Measurements from ENCODE around the gene TLCD3B. TPM values are rescaled to one million over a fixed set of nuclear protein-coding genes. Genes with fewer than 3 reads are reported as not detected.

Gene TLCD3B
- total RNA-seq, 1 experiment from 2014 or later, result 0.47 TPM

GRCh38 chr16:30078744-30079143, 47.7 kb upstream of the TLCD3B start:
- no peaks in the 10 kb centered on the region for H3K27me3 ChIP-seq (ENCODE audit: low read length)
- H4K20me1 ChIP-seq (ENCODE audit: low read length), result 0 out of 2 replicates have a peak, but pooled peaks cover 4% of the 10 kb centered on the region
- POLR2A ChIA-PET (ENCODE audit: unreplicated experiment), result no interaction called here
- intact Hi-C loops (cut with micrococcal nuclease), result no loop called here
- no peak overlapping the region for H3K4me3 ChIP-seq (ENCODE audit: low read length)
- no peaks in the 10 kb centered on the region for H3K9me3 ChIP-seq (ENCODE audit: low read length)
- ATAC-seq (no peak), DNase-seq (no peak)
- TF ChIP-seq EZH2phosphoT487 (IDR thresholded peaks at IDR 0.05; ENCODE audit: borderline replicate concordance, low read length), result no peak
- TF ChIP-seq EZH2 (IDR thresholded peaks at IDR 0.05; ENCODE audit: low read length, unreplicated experiment), result no peak
- TF ChIP-seq CTCF (conservative IDR thresholded peaks at IDR 0.05; ENCODE audit: low read depth, low read length), result no peak
- no peak overlapping the region for H3K9ac ChIP-seq (ENCODE audit: low read length)
- H3K36me3 ChIP-seq (ENCODE audit: low read depth, low read length), result peaks cover 10% of the 10 kb centered on the region; the same call in 1 of the 2 replicates
- no peak overlapping the region for H2AFZ ChIP-seq (ENCODE audit: low read length)
- no peaks in the 10 kb centered on the region for H3K9me2 ChIP-seq (replicated peaks; ENCODE audit: low read length)
- no peak overlapping the region for H3K27ac ChIP-seq (ENCODE audit: low read length)
- CTCF ChIA-PET, result no interaction called here
- BruUV-seq (replicated peaks), result no TSS peak
- peaks cover 17% of the 10 kb centered on the region for H3K4me1 ChIP-seq (ENCODE audit: insufficient read depth, low read length)
- no peak overlapping the region for H3K4me2 ChIP-seq (ENCODE audit: low read length)
- H3F3A ChIP-seq (ENCODE audit: low read length, unreplicated experiment), result peaks cover 6% of the 10 kb centered on the region
- peaks cover 44% of the 10 kb centered on the region for H3K79me2 ChIP-seq (ENCODE audit: low read length)

- Histone ChIP-seq H4K20me1 (ENCODE audit: low read length) (0 out of 2 replicates have a peak, but pooled peaks cover 4% of the 10 kb centered on the region), H3K9me2 (replicated peaks; ENCODE audit: low read length) (no peaks in the 10 kb centered on the region), H3K4me3 (ENCODE audit: low read length) (peak overlapping the region; percentile 94), H2AFZ (ENCODE audit: low read length) (no peak overlapping the region), H3K9ac (ENCODE audit: low read length) (no peak overlapping the region), H3K79me2 (ENCODE audit: low read length) (peaks cover 44% of the 10 kb centered on the region), H3K9me3 (ENCODE audit: low read length) (no peaks in the 10 kb centered on the region), H3K27ac (ENCODE audit: low read length) (no peak overlapping the region), H3K36me3 (ENCODE audit: low read depth, low read length) (peaks cover 10% of the 10 kb centered on the region; the same call in 1 of the 2 replicates), H3K4me1 (ENCODE audit: insufficient read depth, low read length) (peaks cover 17% of the 10 kb centered on the region), H3K27me3 (ENCODE audit: low read length) (no peaks in the 10 kb centered on the region), H3F3A (ENCODE audit: low read length, unreplicated experiment) (peaks cover 6% of the 10 kb centered on the region), H3K4me2 (ENCODE audit: low read length) (peak overlapping the region; percentile 97)
- ChIA-PET CTCF (no interaction called here), POLR2A (ENCODE audit: unreplicated experiment) (no interaction called here)
- no peak for TF ChIP-seq EZH2phosphoT487 (IDR thresholded peaks at IDR 0.05; ENCODE audit: borderline replicate concordance, low read length)
- TF ChIP-seq CTCF (conservative IDR thresholded peaks at IDR 0.05; ENCODE audit: low read depth, low read length), result no peak
- no peak for TF ChIP-seq EZH2 (IDR thresholded peaks at IDR 0.05; ENCODE audit: low read length, unreplicated experiment)
- ATAC-seq (no peak), DNase-seq (no peak)
- no TSS peak for BruUV-seq (replicated peaks)
- intact Hi-C loops (cut with micrococcal nuclease), result no loop called here
Observed at GRCh38 chr16:30077656-30078055, 46.6 kb upstream of the TLCD3B start.

- ChIA-PET POLR2A (ENCODE audit: unreplicated experiment) (interaction anchor here (0.6 kb wide), 1 partner anchor 15 kb away, joined by 3 read pairs; no protein-coding TSS in a partner anchor), CTCF (no interaction called here)
- H3K79me2 ChIP-seq (ENCODE audit: low read length), result peaks cover 44% of the 10 kb centered on the region
- peak overlapping the region; percentile 69 for H3K27ac ChIP-seq (ENCODE audit: low read length)
- no peaks in the 10 kb centered on the region for H3K27me3 ChIP-seq (ENCODE audit: low read length)
- no peak for TF ChIP-seq EZH2 (IDR thresholded peaks at IDR 0.05; ENCODE audit: low read length, unreplicated experiment)
- no peak for TF ChIP-seq CTCF (conservative IDR thresholded peaks at IDR 0.05; ENCODE audit: low read depth, low read length)
- TF ChIP-seq EZH2phosphoT487 (IDR thresholded peaks at IDR 0.05; ENCODE audit: borderline replicate concordance, low read length), result no peak
- no peaks in the 10 kb centered on the region for H3K9me2 ChIP-seq (replicated peaks; ENCODE audit: low read length)
- BruUV-seq (replicated peaks), result no TSS peak
- ATAC-seq, result peak; percentile 14
- H3K4me1 ChIP-seq (ENCODE audit: insufficient read depth, low read length), result peaks cover 17% of the 10 kb centered on the region
- 0 out of 2 replicates have a peak, but pooled peaks cover 4% of the 10 kb centered on the region for H4K20me1 ChIP-seq (ENCODE audit: low read length)
- H3K4me2 ChIP-seq (ENCODE audit: low read length), result peak overlapping the region; percentile 97
- peak overlapping the region; percentile 94 for H3K9ac ChIP-seq (ENCODE audit: low read length)
- H3K36me3 ChIP-seq (ENCODE audit: low read depth, low read length), result peaks cover 20% of the 10 kb centered on the region; the same call in 1 of the 2 replicates
- intact Hi-C loops (cut with micrococcal nuclease), result no loop called here
- no peaks in the 10 kb centered on the region for H3K9me3 ChIP-seq (ENCODE audit: low read length)
- H3K4me3 ChIP-seq (ENCODE audit: low read length), result peak overlapping the region; percentile 94
- peaks cover 6% of the 10 kb centered on the region for H3F3A ChIP-seq (ENCODE audit: low read length, unreplicated experiment)
- DNase-seq, result no peak
- H2AFZ ChIP-seq (ENCODE audit: low read length), result peak overlapping the region; percentile 37
Observed at GRCh38 chr16:30076276-30076791, 45.3 kb upstream of the TLCD3B start.

Measured in PC-3 (cell line).